ENCODE measurements around the gene RGS11. TPM values are rescaled to one million over a fixed set of nuclear protein-coding genes. Genes with fewer than 3 reads are reported as not detected.

Gene RGS11
- total RNA-seq, 1 donor from 2014 or later, result 16.4 TPM

DNA sequence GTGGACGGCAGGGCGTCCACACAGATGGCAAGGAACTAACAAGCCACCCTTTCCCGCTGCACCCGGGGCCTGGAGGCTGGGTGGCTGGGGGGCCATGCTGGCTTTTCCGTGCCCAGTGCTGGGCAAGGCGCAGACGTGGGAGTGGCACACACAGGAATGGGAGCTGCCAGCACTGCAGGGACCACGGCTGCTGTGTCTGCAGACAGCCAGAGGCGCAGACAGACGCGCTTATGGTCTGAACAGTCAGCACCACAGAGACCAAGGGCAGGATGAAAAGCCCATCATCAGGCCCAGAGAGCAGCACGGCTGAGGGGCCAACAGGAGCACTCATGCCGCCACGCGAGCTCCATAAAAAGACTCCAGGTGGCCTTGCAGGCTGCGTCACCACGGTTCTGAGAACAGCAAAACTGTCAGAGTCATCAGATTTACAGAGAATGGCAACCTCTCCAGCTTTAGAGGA, 31.2 kb upstream of the RGS11 start:
- H3K4me3 ChIP-seq, result no peak overlapping the region
- DNase-seq, result no peak
- no peaks in the 10 kb centered on the region for H3K27me3 ChIP-seq (ENCODE audit: low read depth)
- H3K27ac ChIP-seq (replicated peaks), result no peak overlapping the region
- TF ChIP-seq, protein P1, sequence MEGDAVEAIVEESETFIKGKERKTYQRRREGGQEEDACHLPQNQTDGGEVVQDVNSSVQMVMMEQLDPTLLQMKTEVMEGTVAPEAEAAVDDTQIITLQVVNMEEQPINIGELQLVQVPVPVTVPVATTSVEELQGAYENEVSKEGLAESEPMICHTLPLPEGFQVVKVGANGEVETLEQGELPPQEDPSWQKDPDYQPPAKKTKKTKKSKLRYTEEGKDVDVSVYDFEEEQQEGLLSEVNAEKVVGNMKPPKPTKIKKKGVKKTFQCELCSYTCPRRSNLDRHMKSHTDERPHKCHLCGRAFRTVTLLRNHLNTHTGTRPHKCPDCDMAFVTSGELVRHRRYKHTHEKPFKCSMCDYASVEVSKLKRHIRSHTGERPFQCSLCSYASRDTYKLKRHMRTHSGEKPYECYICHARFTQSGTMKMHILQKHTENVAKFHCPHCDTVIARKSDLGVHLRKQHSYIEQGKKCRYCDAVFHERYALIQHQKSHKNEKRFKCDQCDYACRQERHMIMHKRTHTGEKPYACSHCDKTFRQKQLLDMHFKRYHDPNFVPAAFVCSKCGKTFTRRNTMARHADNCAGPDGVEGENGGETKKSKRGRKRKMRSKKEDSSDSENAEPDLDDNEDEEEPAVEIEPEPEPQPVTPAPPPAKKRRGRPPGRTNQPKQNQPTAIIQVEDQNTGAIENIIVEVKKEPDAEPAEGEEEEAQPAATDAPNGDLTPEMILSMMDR (IDR thresholded peaks at IDR 0.05; ENCODE audit: borderline replicate concordance), result no peak
- intact Hi-C loops (cut with micrococcal nuclease), result no loop called here
- no peaks in the 10 kb centered on the region for H3K4me1 ChIP-seq
- H3K36me3 ChIP-seq, result peaks cover 53% of the 10 kb centered on the region
- H3K9me3 ChIP-seq (replicated peaks), result no peaks in the 10 kb centered on the region

DNA sequence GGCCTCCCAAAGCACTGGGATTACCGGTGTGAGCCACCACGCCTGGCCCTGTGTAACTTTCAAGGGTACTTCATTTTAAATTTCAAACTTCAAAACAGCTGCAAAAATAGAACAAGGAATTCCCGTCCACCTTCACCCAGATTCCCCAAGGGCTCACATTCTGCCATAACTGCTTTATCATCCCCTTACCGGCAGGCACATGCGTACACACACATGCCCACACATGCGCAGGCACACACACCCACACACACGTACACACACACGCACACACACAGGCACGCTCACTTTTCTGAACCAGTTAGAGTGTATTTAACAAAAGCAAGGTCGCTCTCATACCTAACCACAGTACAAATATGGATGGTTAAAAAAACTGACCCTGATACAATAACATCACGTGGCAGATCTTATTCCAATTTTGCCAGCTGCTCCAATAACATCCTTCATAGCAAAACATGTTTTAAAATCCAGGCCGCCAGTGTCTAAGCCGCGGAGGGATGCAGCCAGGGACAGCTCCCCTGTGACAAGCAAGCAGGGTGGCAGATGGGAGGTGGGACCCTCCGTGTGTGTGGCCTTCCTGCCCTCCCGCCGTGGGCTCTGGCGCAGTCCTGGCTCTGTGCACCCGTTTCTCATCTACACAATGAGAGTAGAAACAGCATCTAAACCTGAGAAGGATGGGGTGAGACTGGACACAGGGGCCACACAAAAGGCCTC, 30.3 kb upstream of the RGS11 start:
- Histone ChIP-seq H3K9me3 (replicated peaks) (no peaks in the 10 kb centered on the region), H3K4me1 (no peaks in the 10 kb centered on the region), H3K27me3 (ENCODE audit: low read depth) (no peaks in the 10 kb centered on the region), H3K36me3 (peaks cover 50% of the 10 kb centered on the region), H3K27ac (replicated peaks) (no peak overlapping the region), H3K4me3 (no peak overlapping the region)
- intact Hi-C loops (cut with micrococcal nuclease), result no loop called here
- TF ChIP-seq, protein P1 (IDR thresholded peaks at IDR 0.05; ENCODE audit: borderline replicate concordance), result no peak
- DNase-seq, result no peak

DNA sequence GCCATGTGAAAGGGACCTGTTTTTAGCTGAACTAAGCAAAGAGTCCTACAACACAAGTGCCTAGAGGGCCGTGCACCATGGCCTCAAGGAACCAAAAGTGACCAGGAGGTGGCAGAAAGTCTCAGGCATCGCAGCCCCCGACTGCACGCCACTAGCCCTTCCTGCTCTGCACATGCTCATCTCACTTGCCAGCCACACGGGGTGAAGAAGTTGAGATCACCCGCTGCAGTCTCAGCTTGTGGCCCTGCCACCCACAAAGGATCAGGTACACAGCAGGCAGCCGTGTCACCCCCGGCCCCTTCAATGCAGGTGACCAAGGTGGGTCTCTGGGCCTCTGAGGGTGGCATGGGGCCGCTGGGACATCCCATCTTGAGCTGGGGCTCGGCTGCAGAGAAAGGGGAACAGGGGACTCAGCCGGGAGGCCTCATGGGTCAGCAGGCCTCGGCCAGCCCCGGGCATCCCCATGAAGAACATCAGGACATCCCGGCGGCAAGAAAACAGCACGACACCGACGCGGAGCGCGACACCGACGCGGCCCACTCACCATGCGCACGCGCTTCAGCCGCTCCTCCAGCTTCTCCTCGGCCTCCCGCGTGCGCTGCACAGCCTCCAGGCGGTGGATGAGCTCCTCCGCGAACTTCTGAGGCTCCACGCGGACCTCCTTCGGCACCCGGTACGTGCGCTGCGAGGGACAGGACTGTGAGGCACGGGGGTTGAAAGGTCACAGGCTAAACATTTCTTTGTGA, 28.2 kb upstream of the RGS11 start:
- intact Hi-C loops (cut with micrococcal nuclease), result no loop called here
- no peak for DNase-seq
- Histone ChIP-seq H3K36me3 (peaks cover 41% of the 10 kb centered on the region), H3K4me1 (no peaks in the 10 kb centered on the region), H3K27me3 (ENCODE audit: low read depth) (no peaks in the 10 kb centered on the region), H3K9me3 (replicated peaks) (no peaks in the 10 kb centered on the region), H3K4me3 (no peak overlapping the region), H3K27ac (replicated peaks) (no peak overlapping the region)
- TF ChIP-seq, protein P1 (IDR thresholded peaks at IDR 0.05; ENCODE audit: borderline replicate concordance), result no peak

DNA sequence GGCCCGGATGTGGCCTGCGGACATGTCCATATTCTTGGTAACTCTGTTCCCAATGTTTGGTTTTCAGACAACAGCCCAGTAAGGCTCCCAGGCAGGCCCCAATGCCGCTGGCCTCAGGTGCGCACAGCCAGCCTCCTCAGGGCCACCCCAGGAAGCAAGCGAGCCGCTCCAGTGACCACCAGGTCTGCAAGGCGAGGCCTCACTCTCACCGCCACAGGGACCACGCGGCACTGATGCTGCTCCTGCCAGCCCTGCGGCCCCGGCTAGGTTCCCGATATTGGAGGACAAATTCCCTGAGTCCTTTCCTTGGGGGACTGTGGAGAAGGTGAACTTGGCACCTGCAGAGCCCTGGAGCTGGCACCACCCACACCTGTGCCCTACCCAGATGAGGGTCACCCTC, 26.2 kb upstream of the RGS11 start:
- DNase-seq, result no peak
- no peaks in the 10 kb centered on the region for H3K27me3 ChIP-seq (ENCODE audit: low read depth)
- TF ChIP-seq, protein P1 (IDR thresholded peaks at IDR 0.05; ENCODE audit: borderline replicate concordance), result no peak
- H3K4me1 ChIP-seq, result no peaks in the 10 kb centered on the region
- H3K27ac ChIP-seq (replicated peaks), result no peak overlapping the region
- H3K9me3 ChIP-seq (replicated peaks), result no peaks in the 10 kb centered on the region
- H3K4me3 ChIP-seq, result no peak overlapping the region
- peaks cover 35% of the 10 kb centered on the region for H3K36me3 ChIP-seq
- intact Hi-C loops (cut with micrococcal nuclease), result no loop called here

DNA sequence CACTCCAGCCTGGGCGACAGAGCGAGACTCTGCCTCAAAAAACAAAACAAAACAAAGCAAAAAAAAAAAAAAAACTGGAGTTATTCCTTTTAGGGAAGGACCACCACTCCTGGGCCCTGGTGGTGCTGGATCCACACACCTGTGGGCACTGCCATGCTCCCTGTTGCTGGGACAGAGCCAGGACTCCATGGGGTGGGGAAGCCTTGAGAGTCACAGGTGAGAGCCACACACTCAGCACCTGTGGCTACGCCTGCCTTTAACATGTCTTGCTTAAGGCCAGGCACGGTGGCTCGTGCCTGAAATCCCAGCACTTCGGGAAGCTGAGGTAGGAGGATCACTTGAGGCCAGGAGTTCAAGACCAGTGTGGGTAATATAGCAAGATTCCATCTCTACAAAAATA, 25.5 kb upstream of the RGS11 start:
- Histone ChIP-seq H3K27ac (replicated peaks) (no peak overlapping the region), H3K36me3 (peaks cover 35% of the 10 kb centered on the region), H3K9me3 (replicated peaks) (no peaks in the 10 kb centered on the region), H3K4me3 (no peak overlapping the region), H3K27me3 (ENCODE audit: low read depth) (no peaks in the 10 kb centered on the region), H3K4me1 (no peaks in the 10 kb centered on the region)
- TF ChIP-seq, protein P1 (IDR thresholded peaks at IDR 0.05; ENCODE audit: borderline replicate concordance), result no peak
- intact Hi-C loops (cut with micrococcal nuclease), result no loop called here
- no peak for DNase-seq

Measured in left ventricle myocardium inferior (tissue), 1 donor.